Endothelial cell (in vitro differentiated cells): ENCODE results near the gene RXRB. TPM values are rescaled to one million over a fixed set of nuclear protein-coding genes. Genes with fewer than 3 reads are reported as not detected.

Source experiments
- DNase-seq: peaks from one replicate; pipeline ENCODE4 v3.0.0; 2021; ENCODE audit warnings: low spot score
- H3K27ac Mint-ChIP-seq: one replicate; pipeline ENCODE4 v1.8.0; 2021; ENCODE audit warnings: mixed read lengths, inconsistent platforms; ENCODE audit not compliant: unreplicated experiment
- H3K27me3 Mint-ChIP-seq: one replicate; pipeline ENCODE4 v1.8.0; 2021; ENCODE audit warnings: mild to moderate bottlenecking, moderate library complexity, mixed read lengths, inconsistent platforms; ENCODE audit not compliant: unreplicated experiment
- H3K36me3 Mint-ChIP-seq: one replicate; pipeline ENCODE4 v1.8.0; 2021; ENCODE audit warnings: mild to moderate bottlenecking, low read depth, mixed read lengths, inconsistent platforms; ENCODE audit not compliant: unreplicated experiment
- H3K4me1 Mint-ChIP-seq: one replicate; pipeline ENCODE4 v1.8.0; 2021; ENCODE audit warnings: mild to moderate bottlenecking, mixed read lengths, inconsistent platforms; ENCODE audit not compliant: unreplicated experiment
- H3K4me3 Mint-ChIP-seq: one replicate; pipeline ENCODE4 v1.8.0; 2021; ENCODE audit warnings: mild to moderate bottlenecking, mixed read lengths, inconsistent platforms; ENCODE audit not compliant: unreplicated experiment
- H3K9me3 Mint-ChIP-seq: one replicate; pipeline ENCODE4 v1.8.0; 2021; ENCODE audit warnings: mixed read lengths, inconsistent platforms; ENCODE audit not compliant: unreplicated experiment
- total RNA-seq: library from RNA; stranded (reverse); fragmentation: NEBNext Ultra II Directional; extraction: Animal tissue kit (Norgen Biotek cat#: 25700); gene quantifications from one replicate; pipeline ENCODE4 v1.2.1, GENCODE V29; 2021; ENCODE audit not compliant: unreplicated experiment
- TF ChIP-seq, protein P1 (sequence below): fragments of 200-600 bp; sonication (generic); IDR thresholded peaks from one replicate; pipeline ENCODE4 v1.5.0; 2021; ENCODE audit warnings: antibody characterized with exemption; ENCODE audit not compliant: unreplicated experiment

The RXRB gene
- total RNA-seq, 1 donor from 2014 or later: 35.8 TPM

DNA sequence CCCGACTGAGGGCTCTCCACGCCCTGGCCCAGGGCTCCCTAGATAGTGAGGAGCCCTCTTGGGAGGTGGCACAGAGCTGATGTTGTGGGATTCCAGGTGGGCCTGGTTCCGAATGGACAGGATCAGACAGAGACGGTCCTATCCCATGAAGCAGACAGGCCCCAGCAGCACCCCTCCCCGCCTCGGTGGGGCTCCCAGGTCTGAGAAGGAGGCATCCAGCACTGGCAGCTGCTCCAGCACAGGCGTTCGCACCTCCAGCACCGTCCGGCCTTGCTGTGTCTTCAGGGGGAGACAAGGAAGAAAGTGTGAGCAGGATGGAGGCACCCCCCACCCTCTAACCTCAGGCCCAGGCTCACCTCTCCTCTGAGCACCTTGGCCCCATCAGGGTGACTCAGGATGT lies 36.9 kb downstream of the RXRB start:
- H3K9me3 Mint-ChIP-seq: no peaks in the 10 kb centered on the region
- H3K27ac Mint-ChIP-seq: no peak overlapping the region
- H3K4me1 Mint-ChIP-seq: peaks cover 16% of the 10 kb centered on the region
- H3K27me3 Mint-ChIP-seq: peaks cover 9% of the 10 kb centered on the region
- no peak for DNase-seq
- TF ChIP-seq, protein P1, sequence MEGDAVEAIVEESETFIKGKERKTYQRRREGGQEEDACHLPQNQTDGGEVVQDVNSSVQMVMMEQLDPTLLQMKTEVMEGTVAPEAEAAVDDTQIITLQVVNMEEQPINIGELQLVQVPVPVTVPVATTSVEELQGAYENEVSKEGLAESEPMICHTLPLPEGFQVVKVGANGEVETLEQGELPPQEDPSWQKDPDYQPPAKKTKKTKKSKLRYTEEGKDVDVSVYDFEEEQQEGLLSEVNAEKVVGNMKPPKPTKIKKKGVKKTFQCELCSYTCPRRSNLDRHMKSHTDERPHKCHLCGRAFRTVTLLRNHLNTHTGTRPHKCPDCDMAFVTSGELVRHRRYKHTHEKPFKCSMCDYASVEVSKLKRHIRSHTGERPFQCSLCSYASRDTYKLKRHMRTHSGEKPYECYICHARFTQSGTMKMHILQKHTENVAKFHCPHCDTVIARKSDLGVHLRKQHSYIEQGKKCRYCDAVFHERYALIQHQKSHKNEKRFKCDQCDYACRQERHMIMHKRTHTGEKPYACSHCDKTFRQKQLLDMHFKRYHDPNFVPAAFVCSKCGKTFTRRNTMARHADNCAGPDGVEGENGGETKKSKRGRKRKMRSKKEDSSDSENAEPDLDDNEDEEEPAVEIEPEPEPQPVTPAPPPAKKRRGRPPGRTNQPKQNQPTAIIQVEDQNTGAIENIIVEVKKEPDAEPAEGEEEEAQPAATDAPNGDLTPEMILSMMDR: no peak
- no peak overlapping the region for H3K4me3 Mint-ChIP-seq
- peaks cover 8% of the 10 kb centered on the region for H3K36me3 Mint-ChIP-seq

- Mint-ChIP-seq H3K27ac (peak overlapping the region; percentile 86), H3K4me3 (peak overlapping the region; percentile 80), H3K27me3 (peaks cover 9% of the 10 kb centered on the region), H3K4me1 (peaks cover 16% of the 10 kb centered on the region), H3K36me3 (peaks cover 5% of the 10 kb centered on the region), H3K9me3 (no peaks in the 10 kb centered on the region)
- peak; percentile 91 for DNase-seq
- TF ChIP-seq, protein P1: peak; percentile 90
These were observed 38.8 kb downstream of the RXRB start for GRCh38 chr6:33161354-33162331.

GRCh38 chr6:33160728-33161344 lies 39.6 kb downstream of the RXRB start:
- TF ChIP-seq, protein P1: no peak
- Mint-ChIP-seq H3K36me3 (peaks cover under 1% of the 10 kb centered on the region), H3K9me3 (no peaks in the 10 kb centered on the region), H3K27ac (no peak overlapping the region), H3K4me1 (peaks cover 16% of the 10 kb centered on the region), H3K4me3 (peak overlapping the region; percentile 80), H3K27me3 (peaks cover 7% of the 10 kb centered on the region)
- DNase-seq: no peak

- no peak for DNase-seq
- TF ChIP-seq, protein P1: no peak
- Mint-ChIP-seq H3K27me3 (peaks cover 7% of the 10 kb centered on the region), H3K36me3 (no peaks in the 10 kb centered on the region), H3K4me1 (peaks cover 16% of the 10 kb centered on the region), H3K4me3 (no peak overlapping the region), H3K27ac (no peak overlapping the region), H3K9me3 (no peaks in the 10 kb centered on the region)
These were observed 40.4 kb downstream of the RXRB start for GRCh38 chr6:33160096-33160495.
